A673 (cell line): ENCODE data around the gene TEX14. TPM values are rescaled to one million over a fixed set of nuclear protein-coding genes. Genes with fewer than 3 reads are reported as not detected.

Experiments
- BruUV-seq: library from RNA; stranded (reverse); fragments of 400-500 nt; replicated peaks from 2 replicates; lab custom pipeline; 2021; lab: Mats Ljungman, UMichigan
- CTCF ChIA-PET: fragments of 300-600 bp; sonication (Branson Sonifier 250); formaldehyde crosslinking; loops from one replicate; lab custom pipeline; 2022; ENCODE audit warnings: antibody characterized with exemption; lab: Charles Lee
- POLR2A ChIA-PET: fragments of 300-600 bp; sonication (Branson Sonifier 250); formaldehyde crosslinking; loops from one replicate; lab custom pipeline; 2022; ENCODE audit warnings: antibody characterized with exemption; ENCODE audit not compliant: low non-redundant PET; lab: Charles Lee
- DNase-seq: peaks from one replicate; pipeline ENCODE4 v3.0.0-alpha.2; 2015; ENCODE audit warnings: low spot score
- H3K27ac ChIP-seq: fragments of 200-600 bp; sonication (generic); 2 replicates; pipeline ENCODE4 v1.5.1; 2016; ENCODE audit warnings: mixed run types, low read depth, mild to moderate bottlenecking, mixed read lengths, antibody characterized with exemption, low read length; ENCODE audit not compliant: poor library complexity, severe bottlenecking
- H3K27me3 ChIP-seq: fragments of 200-600 bp; sonication (generic); replicated peaks from 2 replicates; pipeline ENCODE4 v1.6.1; 2017; ENCODE audit warnings: mixed run types, low read depth, mild to moderate bottlenecking, mixed read lengths, antibody characterized with exemption, low read length; ENCODE audit not compliant: insufficient read depth, poor library complexity
- H3K36me3 ChIP-seq: fragments of 200-600 bp; sonication (generic); 2 replicates; pipeline ENCODE4 v1.6.1; 2016; ENCODE audit warnings: mixed run types, mild to moderate bottlenecking, mixed read lengths, antibody characterized with exemption, low read length; ENCODE audit not compliant: insufficient read depth, poor library complexity, severe bottlenecking
- H3K4me1 ChIP-seq: fragments of 200-600 bp; sonication (generic); 2 replicates; pipeline ENCODE4 v1.6.1; 2017; ENCODE audit warnings: mixed run types, mild to moderate bottlenecking, mixed read lengths, antibody characterized with exemption, low read length; ENCODE audit not compliant: insufficient read depth, poor library complexity, severe bottlenecking
- H3K4me3 ChIP-seq: fragments of 200-600 bp; sonication (generic); 2 replicates; pipeline ENCODE4 v1.5.1; 2016; ENCODE audit warnings: low read depth, mixed run types, mild to moderate bottlenecking, mixed read lengths, low read length; ENCODE audit not compliant: poor library complexity, severe bottlenecking
- H3K9me3 ChIP-seq: fragments of 200-600 bp; sonication (generic); 2 replicates; pipeline ENCODE4 v1.6.1; 2016; ENCODE audit warnings: mixed run types, low read depth, mild to moderate bottlenecking, mixed read lengths, antibody characterized with exemption, low read length; ENCODE audit not compliant: poor library complexity, severe bottlenecking
- CTCF ChIP-seq: fragments of 300-800, 200-600 bp; sonication (generic); conservative IDR thresholded peaks from 2 replicates; pipeline ENCODE4 v1.5.1; 2017; ENCODE audit warnings: low read depth, mild to moderate bottlenecking, antibody characterized with exemption, low read length, moderate library complexity, mixed read lengths
- EZH2 ChIP-seq: fragments of 200-600 bp; sonication (generic); IDR thresholded peaks from 2 replicates; pipeline ENCODE4 v1.6.1; 2017; ENCODE audit warnings: borderline replicate concordance, low read depth, mild to moderate bottlenecking, mixed read lengths, antibody characterized with exemption, low read length; ENCODE audit not compliant: poor library complexity, severe bottlenecking
- intact Hi-C: fragments of 100-400 bp; cut with micrococcal nuclease; formaldehyde crosslinking; loops from one replicate; pipeline ENCODE4 v1.10.0; 2022; ENCODE audit not compliant: unreplicated experiment
- total RNA-seq: library from RNA; stranded (reverse); gene quantifications from 2 replicates; pipeline ENCODE4 v1.2.3, GENCODE V29; 2021

The TEX14 gene
- total RNA-seq, 1 experiment from 2014 or later: 0.26 TPM

DNA sequence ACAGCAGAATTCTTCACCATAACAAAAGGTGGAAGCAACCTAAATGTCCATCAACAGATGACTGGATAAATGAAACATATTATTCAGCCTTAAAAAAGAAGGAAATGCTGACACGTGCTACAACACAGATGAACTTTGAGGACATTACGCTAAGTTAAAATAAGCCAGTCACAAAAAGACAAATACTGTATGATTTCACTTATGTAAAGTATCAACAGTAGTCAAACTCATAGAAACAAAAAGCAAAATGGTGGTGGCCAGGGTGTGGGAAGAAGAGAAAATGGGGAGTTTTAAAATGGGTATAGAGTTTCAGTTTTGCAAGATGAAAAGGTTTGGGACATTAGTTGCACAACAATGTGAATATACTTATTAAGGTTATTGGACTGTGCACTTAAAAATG is 127.6 kb downstream of the TEX14 start:
- no TSS peak for BruUV-seq
- DNase-seq: no peak
- ChIA-PET CTCF (no interaction called here), POLR2A (no interaction called here)
- TF ChIP-seq CTCF: no peak
- no peak for TF ChIP-seq EZH2
- Histone ChIP-seq H3K4me1 (no peaks in the 10 kb centered on the region), H3K27me3 (no peaks in the 10 kb centered on the region), H3K27ac (no peak overlapping the region), H3K4me3 (no peak overlapping the region), H3K9me3 (no peaks in the 10 kb centered on the region), H3K36me3 (no peaks in the 10 kb centered on the region)
- intact Hi-C loops: no loop called here

DNA sequence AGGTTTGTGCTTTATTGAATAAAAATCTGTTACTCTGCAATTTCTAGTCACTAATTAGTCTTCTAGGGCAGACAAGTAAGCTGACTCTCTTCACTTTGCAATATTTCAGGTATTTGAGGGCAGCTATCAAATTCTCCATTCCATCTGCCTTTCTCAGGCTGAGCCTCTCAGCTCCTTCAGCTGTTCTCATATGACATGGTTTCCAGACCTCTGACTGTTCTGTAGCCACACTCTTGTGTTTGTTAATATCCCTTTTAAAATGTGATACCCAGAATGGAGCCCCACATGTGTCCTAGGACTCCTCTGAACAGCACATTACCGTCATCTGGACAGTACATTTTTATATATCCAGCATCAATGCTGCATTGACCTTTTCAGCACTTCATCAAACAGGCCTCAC is 131.3 kb downstream of the TEX14 start:
- Histone ChIP-seq H3K4me1 (no peaks in the 10 kb centered on the region), H3K27ac (no peak overlapping the region), H3K36me3 (no peaks in the 10 kb centered on the region), H3K27me3 (no peaks in the 10 kb centered on the region), H3K9me3 (no peaks in the 10 kb centered on the region), H3K4me3 (no peak overlapping the region)
- intact Hi-C loops: no loop called here
- POLR2A ChIA-PET: no interaction called here
- TF ChIP-seq CTCF (no peak), EZH2 (no peak)
- CTCF ChIA-PET: no interaction called here
- no TSS peak for BruUV-seq
- DNase-seq: no peak

DNA sequence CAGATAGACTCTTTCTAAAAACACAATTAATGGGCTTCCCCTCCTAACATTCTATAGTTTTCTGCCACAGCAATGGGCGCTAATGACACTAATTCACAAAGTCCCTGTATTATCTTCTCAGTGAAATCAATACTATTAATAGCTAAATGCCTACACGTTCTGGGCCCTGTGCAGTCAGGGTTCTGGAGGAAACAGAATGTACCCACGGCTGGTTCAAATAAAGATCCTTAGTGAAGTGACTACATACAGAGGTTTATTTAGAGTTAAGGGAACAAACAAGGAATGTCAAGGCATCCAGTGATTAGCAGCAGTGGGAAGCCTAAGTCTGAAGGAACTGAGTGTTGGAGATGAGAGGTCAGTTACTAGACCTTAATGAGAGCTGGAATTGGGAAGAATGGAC is 133.9 kb downstream of the TEX14 start:
- no TSS peak for BruUV-seq
- ChIA-PET POLR2A (no interaction called here), CTCF (no interaction called here)
- intact Hi-C loops: no loop called here
- Histone ChIP-seq H3K4me1 (no peaks in the 10 kb centered on the region), H3K27me3 (no peaks in the 10 kb centered on the region), H3K27ac (no peak overlapping the region), H3K9me3 (no peaks in the 10 kb centered on the region), H3K4me3 (no peak overlapping the region), H3K36me3 (no peaks in the 10 kb centered on the region)
- DNase-seq: no peak
- TF ChIP-seq EZH2 (no peak), CTCF (no peak)
